Neural cell (in vitro differentiated cells): Measurements from ENCODE around the gene PLEKHS1. TPM values are rescaled to one million over a fixed set of nuclear protein-coding genes. Genes with fewer than 3 reads are reported as not detected.

Experiments used
- H2AFZ ChIP-seq: fragments of 200-600, 300-800 bp; sonication (generic), shearing (Covaris generic); 2 replicates; pipeline ENCODE4 v1.6.0; 2014; ENCODE audit warnings: low read depth, mild to moderate bottlenecking, antibody characterized with exemption, low read length, moderate library complexity
- H3F3A ChIP-seq: fragments of 200-600 bp; shearing (Covaris generic); 2 replicates; pipeline ENCODE4 v1.6.1; 2016; ENCODE audit warnings: mild to moderate bottlenecking, moderate library complexity, mixed read lengths, antibody characterized with exemption, low read length; ENCODE audit not compliant: insufficient read depth, poor library complexity, severe bottlenecking
- H3K27ac ChIP-seq: fragments of 200-600, 300-800 bp; sonication (generic), shearing (Covaris generic); 2 replicates; pipeline ENCODE4 v1.5.1; 2014; ENCODE audit warnings: mild to moderate bottlenecking, low read length, moderate library complexity
- H3K27me3 ChIP-seq: fragments of 300-800, 200-600 bp; sonication (generic), shearing (Covaris generic); 2 replicates; pipeline ENCODE4 v1.6.0; 2014; ENCODE audit warnings: mild to moderate bottlenecking, low read depth, low read length, moderate library complexity; ENCODE audit not compliant: insufficient read depth
- H3K36me3 ChIP-seq: fragments of 300-800, 200-600 bp; sonication (generic), shearing (Covaris generic); 2 replicates; pipeline ENCODE4 v1.5.1; 2014; ENCODE audit warnings: mild to moderate bottlenecking, antibody characterized with exemption, low read length, moderate library complexity; ENCODE audit not compliant: insufficient read depth
- H3K4me2 ChIP-seq: fragments of 300-800, 200-600 bp; sonication (generic), shearing (Covaris generic); 2 replicates; pipeline ENCODE4 v1.6.0; 2014; ENCODE audit warnings: mild to moderate bottlenecking, low read length
- H3K4me3 ChIP-seq: fragments of 300-800, 200-600 bp; sonication (generic), shearing (Covaris generic); 2 replicates; pipeline ENCODE4 v1.5.1; 2014; ENCODE audit warnings: mild to moderate bottlenecking, low read length, moderate library complexity
- H3K79me2 ChIP-seq: fragments of 200-600 bp; shearing (Covaris generic); replicated peaks from 2 replicates; pipeline ENCODE4 v1.6.0; 2014; ENCODE audit warnings: mild to moderate bottlenecking, low read length, moderate library complexity; ENCODE audit not compliant: insufficient read depth
- H3K9ac ChIP-seq: fragments of 300-800, 200-600 bp; sonication (generic), shearing (Covaris generic); 2 replicates; pipeline ENCODE4 v1.6.1; 2016; ENCODE audit warnings: mild to moderate bottlenecking, low read length, mixed read lengths
- H3K9me2 ChIP-seq: fragments of 200-600 bp; shearing (Covaris generic); 2 replicates; pipeline ENCODE4 v1.6.1; 2016; ENCODE audit warnings: mild to moderate bottlenecking, low read length, mixed read lengths; ENCODE audit not compliant: insufficient read depth
- H3K9me3 ChIP-seq: fragments of 200-600, 300-800 bp; sonication (generic), shearing (Covaris generic); 2 replicates; pipeline ENCODE4 v1.6.1; 2016; ENCODE audit warnings: mild to moderate bottlenecking, mixed run types, low read length, moderate library complexity, mixed read lengths
- H4K20me1 ChIP-seq: fragments of 200-600 bp; shearing (Covaris generic); 2 replicates; pipeline ENCODE4 v1.6.1; 2016; ENCODE audit warnings: mild to moderate bottlenecking, mixed run types; ENCODE audit not compliant: insufficient read depth
- CTCF ChIP-seq: fragments of 450-650 bp; IDR thresholded peaks from 2 replicates; pipeline ENCODE4 v1.5.1; 2014; ENCODE audit warnings: antibody characterized with exemption, mild to moderate bottlenecking, moderate library complexity; ENCODE audit not compliant: poor library complexity, severe bottlenecking
- EP300 ChIP-seq: fragments of 450-650 bp; conservative IDR thresholded peaks from 2 replicates; pipeline ENCODE4 v1.6.1; 2014; ENCODE audit warnings: antibody characterized with exemption, mild to moderate bottlenecking, moderate library complexity; ENCODE audit not compliant: poor library complexity, severe bottlenecking
- EZH2 ChIP-seq: fragments of 200-600, 300-800 bp; shearing (Covaris generic), sonication (generic); IDR thresholded peaks from 2 replicates; pipeline ENCODE4 v1.6.1; 2014; ENCODE audit warnings: antibody characterized with exemption, low read length, borderline replicate concordance, mild to moderate bottlenecking; ENCODE audit not compliant: insufficient read depth, poor library complexity, severe bottlenecking
- MXI1 ChIP-seq: fragments of 450-650 bp; conservative IDR thresholded peaks from 2 replicates; pipeline ENCODE4 v1.6.1; 2014; ENCODE audit warnings: antibody characterized with exemption, mild to moderate bottlenecking; ENCODE audit not compliant: poor library complexity, severe bottlenecking
- POLR2AphosphoS5 ChIP-seq: IDR thresholded peaks from 2 replicates; pipeline ENCODE4 v1.6.1; 2012
- RAD21 ChIP-seq: fragments of 450-650 bp; conservative IDR thresholded peaks from 2 replicates; pipeline ENCODE4 v1.6.1; 2014; ENCODE audit warnings: antibody characterized with exemption, mild to moderate bottlenecking, moderate library complexity
- REST ChIP-seq: IDR thresholded peaks from 2 replicates; pipeline ENCODE4 v1.6.1; 2012; ENCODE audit warnings: borderline replicate concordance
- SMC3 ChIP-seq: fragments of 450-650 bp; conservative IDR thresholded peaks from 2 replicates; pipeline ENCODE4 v1.6.1; 2014; ENCODE audit warnings: antibody characterized with exemption, mild to moderate bottlenecking, moderate library complexity; ENCODE audit not compliant: poor library complexity
- TAF1 ChIP-seq: IDR thresholded peaks from 2 replicates; pipeline ENCODE4 v1.6.1; 2012; ENCODE audit warnings: low read depth
- polyA plus RNA-seq: library from polyadenylated mRNA; depleted of rRNA; stranded (reverse); fragments of >200 nt; gene quantifications from 2 replicates; pipeline ENCODE4 v1.2.3, GENCODE V29; 2014

The PLEKHS1 gene
- polyA plus RNA-seq, 1 donor from 2014 or later, result not detected

GRCh38 chr10:113745374-113745773 is 6.1 kb upstream of the PLEKHS1 start:
- H3F3A ChIP-seq, result no peaks in the 10 kb centered on the region
- no peak overlapping the region for H3K9ac ChIP-seq
- H3K79me2 ChIP-seq, result no peaks in the 10 kb centered on the region
- TF ChIP-seq TAF1 (no peak), POLR2AphosphoS5 (no peak), SMC3 (no peak), EZH2 (no peak), EP300 (no peak), CTCF (no peak), RAD21 (no peak), MXI1 (no peak), REST (no peak)
- H2AFZ ChIP-seq, result no peak overlapping the region
- H3K4me2 ChIP-seq, result no peak overlapping the region
- no peak overlapping the region for H3K27ac ChIP-seq
- H3K9me2 ChIP-seq, result no peaks in the 10 kb centered on the region
- no peaks in the 10 kb centered on the region for H3K36me3 ChIP-seq
- H3K9me3 ChIP-seq, result no peaks in the 10 kb centered on the region
- H3K4me3 ChIP-seq, result no peak overlapping the region
- no peaks in the 10 kb centered on the region for H3K27me3 ChIP-seq
- no peaks in the 10 kb centered on the region for H4K20me1 ChIP-seq

GRCh38 chr10:113746217-113746957 is 5.1 kb upstream of the PLEKHS1 start:
- Histone ChIP-seq H3K4me2 (no peak overlapping the region), H3K27ac (no peak overlapping the region), H3K9ac (no peak overlapping the region)

More at GRCh38 chr10:113746217-113746957, 5.1 kb upstream of the PLEKHS1 start:
- TF ChIP-seq CTCF, result no peak
- TF ChIP-seq REST, result no peak
- no peak for TF ChIP-seq RAD21
- no peak for TF ChIP-seq SMC3
- no peak for TF ChIP-seq MXI1
- no peak for TF ChIP-seq EP300
- no peak for TF ChIP-seq EZH2
- no peak for TF ChIP-seq TAF1
- Histone ChIP-seq H2AFZ (no peak overlapping the region), H3K27me3 (no peaks in the 10 kb centered on the region), H3K9me2 (no peaks in the 10 kb centered on the region), H3K36me3 (no peaks in the 10 kb centered on the region), H3F3A (no peaks in the 10 kb centered on the region), H3K79me2 (no peaks in the 10 kb centered on the region), H4K20me1 (no peaks in the 10 kb centered on the region), H3K9me3 (no peaks in the 10 kb centered on the region), H3K4me3 (no peak overlapping the region)
